GM12874 (cell line): ENCODE results near the gene NEDD4.

Source experiments
- TF ChIP-seq, protein P1 (sequence below): IDR thresholded peaks from 2 replicates; pipeline ENCODE4 v1.5.1; 2011; ENCODE audit warnings: low read depth, mild to moderate bottlenecking, control low read depth, low read length, moderate library complexity; ENCODE audit not compliant: insufficient read depth

NEDD4 gene

DNA sequence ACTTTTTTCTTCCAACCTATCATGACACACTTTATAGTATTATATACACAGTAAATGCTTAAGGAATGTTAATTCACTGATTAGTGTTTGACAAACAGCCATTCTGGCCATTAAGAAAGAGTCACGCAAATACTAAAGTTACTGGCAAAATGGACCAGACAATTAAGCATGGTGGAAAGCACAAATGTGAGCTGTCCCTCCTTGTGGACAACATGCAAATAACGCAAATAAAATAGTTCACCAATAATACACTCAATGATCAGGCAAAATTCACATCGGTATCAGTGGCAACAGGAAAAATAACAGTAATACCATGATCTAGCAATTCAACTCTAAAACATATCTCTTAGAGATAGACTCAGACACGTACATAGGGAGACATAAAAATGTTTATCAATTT lies 71.7 kb downstream of the NEDD4 start:
- TF ChIP-seq, protein P1, sequence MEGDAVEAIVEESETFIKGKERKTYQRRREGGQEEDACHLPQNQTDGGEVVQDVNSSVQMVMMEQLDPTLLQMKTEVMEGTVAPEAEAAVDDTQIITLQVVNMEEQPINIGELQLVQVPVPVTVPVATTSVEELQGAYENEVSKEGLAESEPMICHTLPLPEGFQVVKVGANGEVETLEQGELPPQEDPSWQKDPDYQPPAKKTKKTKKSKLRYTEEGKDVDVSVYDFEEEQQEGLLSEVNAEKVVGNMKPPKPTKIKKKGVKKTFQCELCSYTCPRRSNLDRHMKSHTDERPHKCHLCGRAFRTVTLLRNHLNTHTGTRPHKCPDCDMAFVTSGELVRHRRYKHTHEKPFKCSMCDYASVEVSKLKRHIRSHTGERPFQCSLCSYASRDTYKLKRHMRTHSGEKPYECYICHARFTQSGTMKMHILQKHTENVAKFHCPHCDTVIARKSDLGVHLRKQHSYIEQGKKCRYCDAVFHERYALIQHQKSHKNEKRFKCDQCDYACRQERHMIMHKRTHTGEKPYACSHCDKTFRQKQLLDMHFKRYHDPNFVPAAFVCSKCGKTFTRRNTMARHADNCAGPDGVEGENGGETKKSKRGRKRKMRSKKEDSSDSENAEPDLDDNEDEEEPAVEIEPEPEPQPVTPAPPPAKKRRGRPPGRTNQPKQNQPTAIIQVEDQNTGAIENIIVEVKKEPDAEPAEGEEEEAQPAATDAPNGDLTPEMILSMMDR, result no peak

DNA sequence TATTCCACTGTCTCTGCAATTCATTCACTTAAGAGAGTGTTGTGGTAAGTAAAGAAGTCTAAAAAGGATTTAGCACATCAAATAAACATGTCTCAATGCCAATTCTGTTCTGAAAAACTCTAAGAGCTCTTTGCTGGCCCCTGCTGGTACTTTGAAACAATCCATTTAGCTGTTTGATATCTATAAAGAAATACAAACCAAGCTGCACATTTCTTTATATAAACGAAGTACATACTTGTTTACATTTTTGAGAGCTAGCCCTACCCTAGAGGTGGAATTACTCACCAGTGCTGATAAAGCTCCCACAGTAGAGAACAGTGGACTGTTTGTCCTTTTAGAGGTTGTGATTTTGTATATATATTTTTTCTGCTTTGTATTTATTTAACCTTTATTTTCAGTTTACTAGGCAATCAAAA lies 75.5 kb downstream of the NEDD4 start:
- TF ChIP-seq, protein P1, result peak; percentile 32; the same call in 1 of the 2 replicates

DNA sequence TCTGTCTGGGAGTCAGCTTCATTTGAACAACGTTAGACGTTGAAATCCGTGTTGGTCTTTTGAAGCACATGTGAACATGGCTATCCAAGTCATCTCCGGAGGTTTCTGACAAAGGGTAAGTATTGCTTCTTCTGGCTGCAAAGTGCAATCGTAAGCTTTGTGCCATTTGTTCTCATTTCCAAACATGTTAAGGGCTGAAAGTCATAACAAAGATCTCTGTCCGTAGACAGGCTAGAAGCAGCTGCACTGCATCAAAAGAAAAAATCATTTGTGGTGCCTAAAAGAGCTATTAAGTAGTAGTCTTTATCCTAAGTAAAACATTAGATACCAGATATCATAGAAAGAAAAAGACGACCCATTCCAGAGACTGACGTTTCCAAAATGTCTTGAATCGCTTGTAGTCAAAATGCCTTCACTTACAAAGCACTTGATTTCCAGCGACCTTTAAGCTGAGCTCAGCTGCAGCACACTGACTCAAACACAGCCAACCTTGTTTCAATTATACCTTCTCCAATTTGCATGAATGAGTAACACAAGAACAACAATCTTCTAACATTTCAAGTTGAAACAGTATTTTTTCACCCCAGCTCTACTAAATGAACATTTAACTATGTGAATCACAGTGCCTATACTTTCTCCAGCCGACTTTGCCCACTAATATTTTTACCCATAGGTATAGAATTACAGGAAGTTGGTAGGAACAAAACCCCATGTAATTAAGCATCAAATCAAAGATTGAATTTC lies 76.6 kb downstream of the NEDD4 start:
- TF ChIP-seq, protein P1, result no peak

DNA sequence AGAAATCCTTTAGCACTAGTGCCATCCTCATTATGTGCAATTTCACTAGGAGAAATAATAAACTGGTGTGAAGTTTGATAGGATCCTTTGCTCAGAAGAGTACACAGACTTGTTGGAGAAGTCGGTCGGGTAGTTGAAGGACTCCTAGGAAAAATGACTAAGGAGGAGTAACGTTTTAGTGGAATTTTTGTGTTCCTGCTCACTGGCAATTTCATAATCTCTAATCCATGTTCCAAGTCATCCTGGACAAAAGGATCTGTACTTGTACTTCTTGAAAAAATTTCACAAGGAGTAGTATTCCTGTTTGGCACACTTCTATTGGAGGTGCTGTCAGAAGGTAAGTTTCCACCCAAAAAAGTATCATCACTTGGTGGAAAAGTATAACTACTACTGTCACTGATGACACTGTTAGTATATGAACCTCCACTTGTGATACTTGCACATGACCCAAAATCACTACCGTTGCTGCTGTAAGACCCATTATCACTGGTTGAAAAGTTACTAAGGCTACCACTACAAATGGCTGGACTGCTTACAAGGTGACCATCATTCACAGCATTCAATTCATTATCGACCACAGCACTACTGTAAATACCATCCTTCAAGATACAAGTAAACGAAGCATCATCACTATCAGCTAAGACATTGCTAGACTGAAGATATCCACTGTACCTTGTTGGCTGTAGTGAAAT lies 77.4 kb downstream of the NEDD4 start:
- TF ChIP-seq, protein P1, result no peak

DNA sequence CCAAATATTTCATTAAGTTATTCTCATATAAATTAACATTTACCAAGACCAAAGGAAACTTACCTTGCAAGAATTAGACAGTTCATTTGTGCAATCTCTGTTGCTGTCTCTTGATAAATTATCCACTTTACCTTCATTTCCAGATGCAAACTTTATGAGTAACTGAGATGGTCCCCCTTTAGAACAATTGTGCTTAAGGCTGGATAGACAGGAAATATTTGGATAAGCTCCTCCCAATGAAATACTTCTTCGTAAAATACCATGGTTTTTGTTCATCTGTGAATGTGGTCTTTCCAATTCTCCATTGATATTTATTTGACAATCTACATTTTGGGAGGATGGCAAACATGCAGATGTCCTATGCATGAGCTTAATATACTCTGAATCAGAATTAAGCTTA lies 78.2 kb downstream of the NEDD4 start:
- TF ChIP-seq, protein P1, result no peak

DNA sequence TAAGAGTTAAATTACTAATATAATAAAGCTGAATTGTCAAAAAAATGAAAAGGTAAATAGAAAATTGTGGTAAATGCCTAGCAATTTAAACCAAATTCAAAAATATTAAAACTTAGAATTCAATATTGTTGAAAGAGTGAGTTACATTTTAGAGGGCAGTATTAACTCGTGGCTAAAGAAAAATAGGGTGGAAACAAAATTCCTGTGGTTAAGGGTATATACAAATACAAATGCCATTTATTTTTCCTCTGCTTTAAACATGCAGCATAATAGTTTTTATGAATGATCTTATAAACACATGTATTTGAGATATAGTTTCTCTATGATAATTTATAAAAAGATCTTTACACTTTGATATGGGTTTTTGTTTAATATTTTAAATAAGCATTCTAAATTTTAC lies 79.0 kb downstream of the NEDD4 start:
- TF ChIP-seq, protein P1, result no peak

DNA sequence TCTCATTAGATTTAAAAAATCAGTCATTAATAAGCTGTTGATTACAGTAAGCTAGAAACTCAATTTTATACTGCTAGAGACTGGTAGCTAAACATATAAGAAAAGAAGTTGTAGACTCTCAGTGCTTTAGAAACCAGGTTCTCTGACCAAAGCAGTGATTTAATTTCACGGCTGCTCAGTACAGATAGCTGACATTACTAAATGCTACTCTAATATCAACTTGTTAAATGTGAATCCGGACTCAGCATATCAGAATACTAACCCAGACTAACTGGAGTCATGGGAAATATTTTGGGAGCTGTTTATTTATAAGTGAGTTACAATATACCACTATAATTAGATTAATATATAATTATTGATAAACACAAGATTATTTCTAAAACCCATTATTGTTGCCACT lies 80.4 kb downstream of the NEDD4 start:
- TF ChIP-seq, protein P1, result no peak
